ENCODE data around the gene PCBP3.
"Not testable (repeated sequence)": the region's sequence is repeated elsewhere in the genome, so short reads cannot be mapped to it uniquely, and the experiment has no call there.

The PCBP3 gene

DNA sequence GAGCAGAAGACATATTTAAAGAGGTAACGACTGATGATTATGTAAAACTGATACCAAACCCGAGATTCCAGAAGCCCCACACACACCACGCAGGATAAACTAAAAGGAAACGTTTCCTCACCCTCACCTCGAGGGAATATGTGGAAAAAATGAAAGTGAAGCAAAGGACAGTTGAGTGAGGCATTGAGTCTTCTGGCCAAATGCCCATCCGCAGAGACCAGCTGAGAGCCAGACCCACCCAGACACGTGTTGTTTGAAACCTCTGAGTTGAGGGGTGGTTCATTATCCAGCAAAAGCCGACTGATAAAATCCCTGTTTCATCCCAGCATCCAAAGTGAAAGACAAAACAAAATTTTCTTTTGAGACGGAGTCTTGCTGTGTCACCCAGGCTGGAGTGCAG lies 29.6 kb upstream of the PCBP3 start:
- DNase-seq (ENCODE audit: low spot score) = no peak

DNA sequence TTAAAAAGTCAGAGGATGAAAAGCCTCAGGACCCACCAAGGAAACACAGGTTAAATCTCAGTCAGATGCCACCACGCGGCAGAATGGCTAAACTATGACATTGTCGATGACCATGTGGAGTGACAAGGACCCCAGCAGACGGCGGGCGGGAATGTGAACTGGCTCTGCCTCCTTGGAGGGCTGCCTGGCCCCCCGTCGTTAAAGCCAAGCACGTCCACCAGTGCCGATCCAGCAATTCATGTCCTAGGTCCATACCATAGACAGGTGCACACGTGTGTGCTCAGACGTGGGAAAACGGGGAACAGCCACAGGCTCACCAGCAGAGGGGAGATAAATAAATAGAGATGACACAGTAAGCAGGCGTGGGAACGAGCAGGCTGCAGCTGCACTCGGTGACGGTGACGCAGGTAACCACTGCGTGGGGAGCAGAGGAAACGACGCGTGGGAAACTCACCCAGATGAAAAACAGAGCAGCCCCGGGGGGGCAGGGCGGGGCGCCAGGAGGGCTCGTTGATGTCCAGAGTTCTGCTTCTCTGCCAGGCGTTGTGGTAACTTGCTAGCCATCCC lies 28.3 kb upstream of the PCBP3 start:
- no peak for DNase-seq (ENCODE audit: low spot score)

DNA sequence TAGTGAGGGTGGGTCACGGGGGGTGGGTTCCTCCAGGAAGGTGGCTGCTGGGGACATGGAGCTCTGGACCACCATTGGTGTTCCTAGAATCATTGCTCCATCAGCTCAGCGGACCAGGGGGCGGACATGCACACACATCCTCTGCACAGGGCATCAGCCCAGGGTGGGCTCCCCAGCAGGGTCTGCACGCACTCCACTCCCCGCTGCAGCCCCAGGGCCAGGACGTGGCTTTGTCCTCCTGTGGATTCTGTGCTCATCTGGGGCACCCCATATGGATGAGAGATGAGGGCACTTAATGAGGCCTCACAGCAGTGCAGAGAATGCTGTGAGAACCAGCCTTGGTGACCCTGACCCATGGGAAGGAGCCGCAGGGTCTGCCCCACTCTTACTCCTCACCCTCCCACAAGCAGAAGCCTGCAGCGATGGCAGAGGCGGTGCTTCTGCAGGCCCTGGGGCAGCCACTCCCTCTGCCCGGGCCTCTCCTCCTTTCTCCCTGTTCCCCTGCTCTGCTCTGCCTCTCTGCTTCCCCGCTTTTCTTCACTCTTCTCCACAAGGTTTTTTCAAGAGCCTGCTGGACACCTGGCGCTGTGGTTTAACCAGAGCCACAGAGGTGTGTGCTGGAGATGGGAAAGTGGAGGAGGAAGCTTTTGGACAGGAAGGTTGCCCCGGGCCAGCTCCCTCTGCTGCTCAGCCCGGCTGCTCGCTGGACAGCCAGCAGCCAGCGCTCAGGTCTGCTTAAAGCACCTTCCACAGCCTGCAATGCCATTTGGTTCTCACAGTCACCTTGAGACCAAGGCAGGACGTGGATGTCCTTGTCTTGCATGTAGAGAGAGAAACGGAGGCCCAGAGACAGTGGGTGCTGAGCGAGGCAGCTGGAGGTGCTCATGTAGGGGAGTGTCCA lies 26.3 kb upstream of the PCBP3 start:
- no peak for DNase-seq (ENCODE audit: low spot score)

DNA sequence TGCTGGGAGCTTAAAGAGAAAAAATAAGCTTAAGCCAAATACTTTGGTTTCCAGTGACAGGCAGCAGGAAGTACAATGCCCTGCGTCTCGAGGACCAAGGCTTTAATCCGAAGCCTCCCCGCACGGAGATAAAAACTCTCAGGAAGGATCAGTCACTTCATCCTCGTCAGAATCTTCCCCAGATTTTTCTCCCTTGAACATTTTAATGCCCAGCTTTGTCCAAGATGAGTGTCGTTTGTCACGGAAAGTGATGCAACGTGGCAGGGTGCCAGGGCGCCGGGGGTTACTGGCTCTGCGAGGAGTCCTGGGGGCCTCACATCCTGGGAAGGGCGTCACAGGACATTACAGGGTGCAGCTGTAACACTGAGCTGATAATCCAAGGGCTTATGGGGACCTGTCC lies 25.2 kb upstream of the PCBP3 start:
- no peak for DNase-seq (ENCODE audit: low spot score)

DNA sequence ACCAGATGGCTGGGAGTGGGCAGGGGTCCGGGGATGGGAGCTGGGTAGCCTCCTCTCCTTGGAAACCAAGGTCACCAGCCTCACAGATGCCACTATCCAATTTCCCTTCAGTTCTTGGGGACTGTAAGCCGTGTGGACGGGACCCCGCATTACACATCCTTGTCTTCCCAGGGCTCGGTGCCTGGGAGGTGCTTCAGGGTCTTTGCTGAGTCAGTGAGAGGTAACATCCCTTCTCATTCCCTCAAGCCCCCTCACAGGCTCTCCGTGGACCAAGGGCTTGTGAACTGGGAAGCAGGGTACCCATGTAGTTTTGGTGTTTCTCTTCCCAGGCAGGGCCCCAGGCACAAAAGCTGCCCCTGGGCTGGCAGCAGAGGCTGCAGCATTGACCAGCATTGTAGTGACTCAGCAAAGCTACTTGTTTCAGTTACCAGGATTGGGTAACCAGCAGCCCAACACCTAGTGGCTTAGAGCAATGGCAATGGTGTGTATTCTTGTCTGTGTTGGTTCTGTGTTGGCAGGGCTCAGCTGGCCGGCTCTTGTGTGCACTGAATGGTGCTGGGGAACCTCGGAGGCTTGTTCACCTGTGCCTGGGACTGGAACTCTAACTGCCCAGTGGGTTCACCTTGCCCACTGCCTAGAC lies 24.6 kb upstream of the PCBP3 start:
- no peak for DNase-seq (ENCODE audit: low spot score)

DNA sequence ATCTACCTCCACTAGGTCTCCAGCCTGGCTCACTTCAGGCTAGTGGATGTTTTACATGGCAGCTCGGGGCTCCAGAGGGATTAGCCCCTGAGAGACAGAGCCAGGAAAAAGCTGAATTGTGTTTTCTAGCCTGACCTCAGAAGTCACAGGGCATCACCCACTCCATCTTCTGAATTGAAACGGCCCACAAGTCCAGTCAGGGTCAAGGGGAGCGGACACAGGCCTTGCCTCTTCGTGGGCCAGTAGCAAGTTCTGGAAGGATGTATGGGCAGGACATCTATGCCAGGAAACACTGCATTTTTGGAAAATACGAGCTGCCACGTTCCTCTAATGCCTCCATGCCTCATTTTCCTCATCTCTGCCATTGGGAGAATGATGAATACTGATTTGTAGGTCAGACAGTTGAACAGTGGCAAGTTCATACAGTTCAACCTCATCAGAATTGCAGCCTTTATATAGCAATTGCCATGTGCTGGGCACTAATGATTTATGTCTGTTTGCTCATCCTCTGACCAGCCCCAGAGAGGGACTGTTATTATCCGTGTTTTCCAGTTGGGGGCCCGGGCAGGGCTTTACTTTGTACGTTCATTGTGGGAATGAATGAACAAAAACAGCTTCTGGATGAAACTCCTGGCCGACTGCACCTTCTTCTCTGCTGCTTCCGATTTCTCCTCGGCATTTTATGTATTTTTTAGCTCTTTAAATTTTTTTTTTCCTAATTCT lies 23.2 kb upstream of the PCBP3 start:
- no peak for DNase-seq (ENCODE audit: low spot score)

DNA sequence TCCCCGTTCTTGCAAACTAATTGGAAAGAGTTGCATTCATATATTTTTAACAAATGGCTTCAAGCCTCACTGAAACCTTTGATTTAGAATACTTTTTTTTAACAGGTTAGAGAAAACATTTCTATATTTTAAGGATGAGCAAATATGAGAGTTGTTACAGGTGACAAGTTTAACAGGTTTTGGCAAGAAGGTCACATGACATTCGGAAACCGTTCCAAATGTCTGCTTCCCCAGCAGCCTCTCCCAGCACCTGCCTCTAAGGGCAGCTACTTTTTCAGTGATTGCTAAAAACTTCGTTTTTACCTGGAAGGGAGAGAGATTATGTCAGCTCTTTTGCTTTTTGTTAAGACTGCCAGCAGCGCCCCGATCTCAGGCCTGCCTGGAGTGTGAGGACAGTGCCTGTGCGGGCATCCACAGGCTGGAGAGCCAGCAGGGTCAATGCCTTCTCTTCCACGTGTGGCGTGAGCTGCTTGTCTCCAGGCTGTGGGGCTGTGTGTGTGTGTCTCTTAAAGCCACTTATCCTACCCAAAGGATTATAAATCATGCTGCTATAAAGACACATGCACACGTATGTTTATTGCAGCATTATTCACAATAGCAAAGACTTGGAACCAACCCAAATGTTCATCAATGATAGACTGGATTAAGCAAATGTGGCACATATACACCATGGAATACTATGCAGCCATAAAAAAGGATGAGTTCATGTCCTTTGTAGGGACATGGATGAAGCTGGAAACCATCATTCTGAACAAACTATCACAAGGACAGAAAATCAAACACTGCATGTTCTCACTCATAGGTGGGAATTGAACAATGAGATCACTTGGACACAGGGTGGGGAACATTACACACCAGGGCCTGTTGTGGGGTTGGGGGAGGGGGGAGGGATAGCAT lies 21.8 kb upstream of the PCBP3 start:
- DNase-seq (ENCODE audit: low spot score) = not testable (repeated sequence)

DNA sequence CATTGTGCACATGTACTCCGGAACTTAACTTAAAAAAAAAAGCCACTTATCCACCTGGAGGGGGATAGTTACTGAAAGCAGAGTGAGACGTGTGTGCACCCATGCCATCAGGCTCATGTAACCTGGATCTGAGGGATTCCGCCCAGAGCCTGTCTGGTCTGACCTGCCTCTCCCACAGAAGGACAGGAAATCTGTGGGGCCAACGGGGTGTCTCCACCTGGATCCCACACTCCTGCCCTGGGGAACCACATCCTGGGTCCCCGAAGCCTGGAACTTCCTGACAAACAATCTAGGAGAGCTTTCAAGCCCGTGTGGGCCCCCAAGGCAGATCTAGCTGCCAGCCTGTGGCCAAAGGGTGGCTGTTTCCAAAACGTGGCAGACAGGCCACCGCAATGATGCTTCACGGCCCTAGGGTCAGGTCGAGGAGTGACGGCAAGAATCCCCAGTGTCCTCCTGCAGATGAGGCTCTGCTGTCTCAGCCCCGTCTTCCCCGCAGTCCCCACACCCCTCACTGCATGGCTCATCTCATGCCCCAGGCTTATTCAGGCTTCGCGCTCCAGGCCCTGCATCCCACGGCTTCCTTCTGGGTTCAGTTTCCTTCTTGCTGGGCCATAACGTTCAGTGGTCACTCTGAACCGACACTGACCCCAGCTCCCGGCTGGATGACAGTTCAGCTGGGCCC lies 21.0 kb upstream of the PCBP3 start:
- no peak for DNase-seq (ENCODE audit: low spot score)

DNA sequence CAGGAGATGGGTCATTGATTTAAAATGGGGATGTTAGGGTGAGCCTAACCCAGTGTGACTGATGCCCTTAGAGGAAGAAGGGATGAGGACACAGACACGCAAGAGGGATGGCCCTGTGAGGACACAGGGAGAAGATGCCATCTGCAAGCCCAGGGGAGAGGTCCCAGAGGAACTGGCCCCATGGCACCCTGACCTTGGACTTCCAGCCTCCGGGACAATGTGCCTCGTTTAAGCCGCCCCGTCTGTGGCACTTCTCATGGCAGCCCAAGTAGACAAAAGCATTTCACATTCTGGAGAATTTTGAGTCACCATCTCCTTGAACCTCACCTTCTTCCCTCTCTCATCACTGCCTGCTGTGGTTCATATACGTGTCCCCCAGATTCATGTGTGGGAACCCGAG lies 20.1 kb upstream of the PCBP3 start:
- no peak for DNase-seq (ENCODE audit: low spot score)

DNA sequence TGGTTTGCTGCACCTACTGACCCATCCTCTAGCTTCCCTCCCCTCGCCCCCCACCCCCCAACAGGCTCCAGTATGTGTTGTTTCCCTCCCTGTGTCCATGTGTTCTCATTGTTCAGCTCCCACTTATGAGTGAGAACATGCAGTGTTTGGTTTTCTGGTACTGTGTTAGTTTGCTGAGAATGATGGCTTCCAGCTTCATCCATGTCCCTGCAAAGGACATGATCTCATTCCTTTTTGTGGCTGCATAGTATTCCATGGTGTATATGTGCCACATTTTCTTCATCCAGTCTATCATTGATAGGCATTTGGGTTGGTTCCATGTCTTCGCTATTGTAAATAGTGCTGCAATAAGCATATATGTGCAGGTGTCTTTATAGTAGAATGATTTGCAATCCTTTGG lies 17.4 kb upstream of the PCBP3 start:
- DNase-seq (ENCODE audit: low spot score) = not testable (repeated sequence)

DNA sequence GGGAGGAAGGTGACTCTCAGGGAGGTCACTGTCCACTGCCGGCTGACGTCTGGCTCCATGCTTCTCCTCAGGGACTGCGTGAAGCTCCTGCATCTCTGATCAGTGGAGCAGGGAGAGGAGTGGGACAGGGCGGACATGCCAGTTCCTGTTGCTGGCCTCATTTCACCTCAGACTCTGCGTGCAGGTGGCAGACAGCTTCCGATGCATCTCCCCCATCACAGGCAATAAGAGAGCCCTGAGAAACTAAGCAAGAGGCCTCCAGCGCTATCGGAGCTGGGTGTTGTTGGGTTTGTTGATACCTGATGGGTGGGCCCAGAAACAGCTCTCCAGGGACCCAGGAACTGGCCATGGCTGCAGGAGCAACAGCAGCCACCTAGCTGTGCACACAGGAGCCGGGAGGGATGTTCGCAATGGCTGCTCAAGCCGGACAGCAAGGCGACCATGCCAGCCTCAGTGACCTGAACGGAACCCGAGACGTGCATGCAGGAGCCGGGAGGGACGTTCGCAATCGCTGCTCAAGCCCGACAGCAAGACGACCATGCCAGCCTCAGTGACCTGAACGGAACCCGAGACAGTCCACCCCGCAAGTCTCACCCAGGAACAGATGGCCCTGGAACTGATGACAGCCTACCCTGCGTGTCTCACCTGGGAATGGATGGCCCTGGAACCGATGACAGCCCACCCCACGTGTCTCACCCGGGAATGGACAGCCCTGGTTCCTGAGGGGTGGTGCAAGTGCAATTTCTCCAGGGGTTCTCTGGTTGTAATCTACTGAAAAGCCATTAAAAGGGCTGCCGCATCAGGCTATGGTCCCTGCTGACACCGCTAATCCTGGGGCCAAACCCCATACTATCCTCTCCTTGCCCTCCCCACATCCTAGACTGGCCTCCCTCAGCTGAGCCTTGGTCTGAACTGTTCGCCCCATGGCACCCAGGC lies 14.2 kb upstream of the PCBP3 start:
- no peak for DNase-seq (ENCODE audit: low spot score)

DNA sequence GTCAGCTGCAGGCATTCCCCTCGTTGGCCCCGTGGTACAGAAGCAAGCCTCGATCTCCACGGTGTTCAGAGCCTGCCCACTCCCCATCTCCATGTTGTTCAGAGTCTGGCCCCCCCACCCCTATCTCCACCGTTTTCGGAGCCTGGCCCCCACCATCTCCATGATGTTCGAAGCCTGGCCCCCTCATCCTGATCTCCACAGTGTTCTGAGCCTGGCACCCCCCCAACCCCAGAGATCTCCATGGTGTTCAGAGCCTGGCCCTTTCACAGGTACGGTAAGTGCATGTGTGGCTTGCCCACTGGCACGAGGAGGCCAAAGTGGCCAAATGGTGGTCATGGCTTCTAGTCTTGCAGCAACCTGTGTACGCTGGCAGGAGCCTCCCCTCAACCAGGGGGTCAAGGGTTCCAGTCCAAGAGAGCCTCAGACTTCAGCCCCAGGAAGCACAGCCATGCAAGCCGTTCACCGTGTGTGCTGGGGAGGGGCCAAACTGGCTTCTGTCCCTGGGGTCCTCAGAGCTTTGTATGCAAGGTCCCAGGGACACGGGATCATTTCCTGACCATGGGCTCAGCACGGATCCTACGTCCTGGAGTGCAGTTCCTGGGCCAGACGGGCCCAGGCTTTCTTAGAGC lies 13.3 kb upstream of the PCBP3 start:
- DNase-seq (ENCODE audit: low spot score) = no peak

DNA sequence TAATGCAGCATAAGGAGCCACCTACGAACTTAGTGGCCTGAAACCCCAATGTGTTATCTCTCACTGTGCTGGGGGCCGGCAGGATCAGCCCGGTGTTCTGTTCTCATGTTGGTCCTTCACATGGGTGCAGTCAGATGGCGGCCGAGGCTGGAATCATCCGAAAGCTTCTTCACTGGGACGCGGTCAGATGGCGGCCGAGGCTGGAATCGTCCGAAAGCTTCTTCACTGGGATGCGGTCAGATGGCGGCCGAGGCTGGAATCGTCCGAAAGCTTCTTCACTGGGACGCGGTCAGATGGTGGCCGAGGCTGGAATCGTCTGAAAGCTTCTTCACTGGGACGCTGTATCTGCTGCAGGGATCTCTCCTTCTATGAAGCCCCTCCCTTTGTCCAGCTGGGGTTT lies 12.6 kb upstream of the PCBP3 start:
- no peak for DNase-seq (ENCODE audit: low spot score)

DNA sequence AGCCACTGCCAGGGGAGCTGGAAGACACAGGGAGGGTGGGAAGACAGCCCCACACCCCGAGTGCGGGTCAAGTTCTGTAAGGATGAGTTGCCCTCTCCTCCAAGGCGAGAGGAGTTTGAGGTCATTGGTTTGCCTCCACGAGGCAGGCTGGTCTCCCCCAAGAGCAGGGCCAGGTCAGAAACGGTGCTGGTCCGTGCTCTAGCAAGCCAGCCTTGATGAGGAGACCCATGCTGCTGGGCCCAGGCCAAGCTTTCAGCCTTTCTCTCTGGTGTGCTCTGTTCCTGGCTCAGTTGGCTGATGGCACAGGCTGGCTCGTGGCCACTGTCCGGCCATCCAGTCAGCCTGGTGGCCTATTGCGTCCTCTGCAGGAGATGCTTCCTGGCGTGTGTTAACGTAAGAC lies 12.0 kb upstream of the PCBP3 start:
- no peak for DNase-seq (ENCODE audit: low spot score)

DNA sequence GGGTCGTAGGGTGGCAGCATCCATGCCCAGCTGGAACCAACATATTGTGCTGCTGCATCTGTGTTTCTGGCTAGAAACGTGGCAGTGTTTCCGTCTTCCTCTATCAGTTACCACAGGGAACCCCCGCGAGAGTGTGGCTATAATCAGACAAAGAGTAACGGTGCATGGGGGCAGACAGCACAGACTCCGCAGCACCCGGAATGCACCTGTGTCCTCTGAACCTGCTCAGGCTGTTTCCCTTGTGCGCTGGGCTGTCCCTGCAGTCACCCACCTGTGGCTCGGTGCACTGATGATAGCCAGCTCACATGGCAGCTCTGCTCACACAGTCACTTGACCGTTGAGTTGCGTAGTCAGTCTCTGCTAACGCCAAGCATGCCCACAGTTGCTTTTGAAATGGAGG lies 11.4 kb upstream of the PCBP3 start:
- DNase-seq (ENCODE audit: low spot score) = no peak

DNA sequence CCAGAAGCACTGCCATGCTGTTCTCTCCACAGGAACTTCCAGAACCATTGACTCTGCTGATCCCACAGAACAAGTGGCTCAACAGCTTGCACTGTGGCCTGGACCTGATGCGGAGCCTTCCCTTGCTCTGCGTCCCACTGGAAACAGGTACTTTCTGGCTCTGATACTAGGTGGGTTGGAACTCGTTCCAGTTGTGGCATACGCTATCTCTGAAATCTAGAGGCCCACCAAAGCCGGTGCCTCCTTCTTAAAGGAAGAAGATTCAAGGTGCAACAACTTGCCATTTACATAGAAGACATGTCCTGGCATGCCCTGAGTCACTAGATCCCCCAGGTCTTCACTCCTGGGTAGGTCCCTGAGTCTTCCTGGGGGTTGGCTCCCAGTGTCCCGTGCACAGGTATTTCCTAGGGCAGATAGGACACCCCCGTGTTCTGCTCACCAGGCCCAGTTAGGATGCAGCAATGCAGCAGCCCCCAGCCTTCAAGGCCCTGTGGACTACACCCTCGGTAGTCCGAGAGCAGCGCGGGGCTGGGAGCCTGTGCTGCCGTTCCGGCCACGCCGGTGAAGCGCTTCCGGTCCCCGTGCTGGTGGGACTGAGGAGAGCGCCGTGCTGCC lies 10.8 kb upstream of the PCBP3 start:
- no peak for DNase-seq (ENCODE audit: low spot score)

DNA sequence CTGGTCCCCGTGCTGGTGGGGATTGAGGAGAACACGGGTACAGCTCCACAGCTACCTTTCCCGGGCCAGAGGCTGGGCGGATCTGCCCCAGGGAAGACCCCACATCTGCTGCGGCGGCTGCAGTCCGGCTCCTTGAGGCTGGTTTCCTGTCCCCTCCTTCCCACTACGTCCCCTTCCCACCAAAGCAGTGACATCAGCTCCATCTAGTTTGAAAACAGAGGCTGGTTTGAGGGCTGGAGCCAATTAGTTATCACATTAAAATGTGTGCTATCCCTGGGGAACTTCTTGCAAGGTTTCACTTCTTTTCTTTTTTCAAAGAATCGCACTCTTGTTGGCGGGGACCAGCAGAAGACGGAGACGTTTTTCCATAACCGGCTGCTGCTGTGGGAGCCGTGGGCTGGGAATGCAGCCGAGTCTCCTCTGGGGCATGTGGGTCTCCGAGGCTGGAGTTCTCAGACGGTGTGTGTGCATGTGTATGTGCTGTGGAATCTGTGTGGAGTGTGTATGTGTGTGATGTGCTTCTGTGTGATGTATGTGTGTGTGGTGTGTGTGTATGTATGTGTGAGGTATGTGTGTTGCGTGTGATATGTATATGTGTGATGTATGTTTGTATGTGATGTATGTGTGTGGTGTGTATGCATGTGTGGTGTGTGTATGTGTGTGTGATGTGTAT lies 8.9 kb upstream of the PCBP3 start:
- DNase-seq (ENCODE audit: low spot score) = no peak

All from hepatic stellate cell (primary cell).